Peyer's patch (tissue), 4 donors: ENCODE data around the gene CD63. TPM values are rescaled to one million over a fixed set of nuclear protein-coding genes. Genes with fewer than 3 reads are reported as not detected.
A peak's percentile ranks its signal among the peaks of the same experiment; 100 is the strongest.

Source experiments
- DNase-seq, 3 donors: peaks; one replicate each; pipeline ENCODE4 v3.0.0-alpha.2; 2017 to 2019
- H3K27ac ChIP-seq, 4 donors: fragments of 200-600 bp; sonication (generic); one replicate each; pipeline ENCODE4 v1.5.1; 2016 to 2019
- H3K27me3 ChIP-seq, 2 donors: fragments of 200-600 bp; sonication (generic); one replicate each; pipeline ENCODE4 v1.5.1; 2019
- H3K36me3 ChIP-seq, 3 donors: fragments of 200-600 bp; sonication (generic); one replicate each; pipeline ENCODE4 v1.5.1; 2016 to 2019
- H3K4me1 ChIP-seq, 4 donors: fragments of 200-600 bp; sonication (generic); one replicate each; pipeline ENCODE4 v1.5.1; 2016 to 2019
- H3K4me3 ChIP-seq, 4 donors: fragments of 200-600 bp; sonication (generic); 1 replicate in 3 of 4; 2 replicates in 1 of 4; pipeline ENCODE4 v1.5.1; 2016 to 2019; ENCODE audit warnings: mild to moderate bottlenecking in 1 of 4
- H3K9me3 ChIP-seq, 4 donors: fragments of 200-600 bp; sonication (generic); one replicate each; pipeline ENCODE4 v1.5.1; 2016 to 2019; ENCODE audit warnings: mild to moderate bottlenecking in 1 of 4
- CTCF ChIP-seq, 6 experiments: fragments of 450-650 bp in 4 of 6; fragments of 200-600 bp in 2 of 6; sonication (generic) in 1 of 6; IDR thresholded peaks; one replicate each; pipeline ENCODE4 v1.5.1; 2017 to 2019; ENCODE audit warnings: antibody characterized with exemption in 6 of 6, mild to moderate bottlenecking in 3 of 6, moderate library complexity in 1 of 6
- POLR2A ChIP-seq, 2 donors: fragments of 450-650 bp; IDR thresholded peaks; one replicate each; pipeline ENCODE4 v1.5.1; 2017; ENCODE audit warnings: antibody characterized with exemption in 2 of 2, mild to moderate bottlenecking in 2 of 2, moderate library complexity in 2 of 2
- total RNA-seq, 4 donors: library from RNA; depleted of rRNA; stranded (reverse); fragments of >200 nt; gene quantifications; one replicate each; pipeline ENCODE4 v1.1.0, GENCODE V29; 2016

The CD63 gene
- total RNA-seq, 4 donors from 2014 or later = 139 to 433 (median 351) TPM

- peaks cover 0 to 8% (median 0%) of the 10 kb centered on the region in 3 donors for H3K36me3 ChIP-seq
- no peak overlapping the region for H3K4me3 ChIP-seq
- peaks cover 0 to 29% (median 10%) of the 10 kb centered on the region in 4 donors for H3K4me1 ChIP-seq
- no peak for TF ChIP-seq CTCF (IDR thresholded peaks at IDR 0.05)
- TF ChIP-seq POLR2A (IDR thresholded peaks at IDR 0.05) = no peak
- no peak overlapping the region for H3K27ac ChIP-seq
- no peak for DNase-seq
- no peaks in the 10 kb centered on the region for H3K9me3 ChIP-seq
- peaks cover 0 to 4% of the 10 kb centered on the region in 2 donors for H3K27me3 ChIP-seq
These were observed 18.1 kb upstream of the CD63 start for GRCh38 chr12:55746913-55747231.

- DNase-seq = no peak
- no peak for TF ChIP-seq POLR2A (IDR thresholded peaks at IDR 0.05)
- no peak for TF ChIP-seq CTCF (IDR thresholded peaks at IDR 0.05)
- Histone ChIP-seq H3K27ac (peak overlapping the region in 2 of 4 donors; percentile 36 to 82), H3K27me3 (peaks cover 0 to 4% of the 10 kb centered on the region in 2 donors), H3K9me3 (no peaks in the 10 kb centered on the region), H3K36me3 (peaks cover 0 to 3% (median 0%) of the 10 kb centered on the region in 3 donors), H3K4me3 (no peak overlapping the region), H3K4me1 (peaks cover 0 to 29% (median 10%) of the 10 kb centered on the region in 4 donors)
These were observed 17.5 kb upstream of the CD63 start for GRCh38 chr12:55746174-55746912.

- no peaks in the 10 kb centered on the region for H3K9me3 ChIP-seq
- peak overlapping the region in 3 of 4 donors; percentile 36 to 82 (median 42) for H3K27ac ChIP-seq
- peaks cover 0 to 4% of the 10 kb centered on the region in 2 donors for H3K27me3 ChIP-seq
- no peaks in the 10 kb centered on the region for H3K36me3 ChIP-seq
- peaks cover 0 to 29% (median 10%) of the 10 kb centered on the region in 4 donors for H3K4me1 ChIP-seq
- no peak for TF ChIP-seq CTCF (IDR thresholded peaks at IDR 0.05)
- TF ChIP-seq POLR2A (IDR thresholded peaks at IDR 0.05) = no peak
- DNase-seq = no peak
- H3K4me3 ChIP-seq = peak overlapping the region in 1 of 4 donors; percentile 4
These were observed 16.8 kb upstream of the CD63 start for GRCh38 chr12:55745361-55746173.

GRCh38 chr12:55744340-55745030 is 15.7 kb upstream of the CD63 start:
- Histone ChIP-seq H3K36me3 (no peaks in the 10 kb centered on the region), H3K27me3 (peaks cover 0 to 4% of the 10 kb centered on the region in 2 donors), H3K4me1 (peaks cover 0 to 29% (median 10%) of the 10 kb centered on the region in 4 donors), H3K9me3 (no peaks in the 10 kb centered on the region), H3K4me3 (peak overlapping the region; percentile 60 to 80 (median 68)), H3K27ac (peak overlapping the region in 2 of 4 donors; percentile 71 to 82)
- TF ChIP-seq POLR2A (IDR thresholded peaks at IDR 0.05) (no peak), CTCF (IDR thresholded peaks at IDR 0.05) (no peak)
- no peak for DNase-seq
